Transverse colon (tissue), 4 donors: Measurements from ENCODE around the gene THAP8. TPM values are rescaled to one million over a fixed set of nuclear protein-coding genes. Genes with fewer than 3 reads are reported as not detected.

Source experiments
- DNase-seq: peaks from one replicate; pipeline ENCODE4 v3.0.0-alpha.2; 2019
- H3K27ac ChIP-seq, 4 donors: fragments of 200-600 bp; sonication (generic); 2 replicates each; pipeline ENCODE4 v1.5.1; 2016 to 2018; ENCODE audit warnings: inconsistent platforms in 4 of 4
- H3K27me3 ChIP-seq: fragments of 200-600 bp; sonication (generic); 2 replicates; pipeline ENCODE4 v1.5.1; 2017; ENCODE audit warnings: inconsistent platforms
- H3K36me3 ChIP-seq, 4 donors: fragments of 200-600 bp; sonication (generic); 2 replicates each; pipeline ENCODE4 v1.5.1; 2017 to 2019; ENCODE audit warnings: inconsistent platforms in 4 of 4
- H3K4me1 ChIP-seq, 4 donors: fragments of 200-600 bp; sonication (generic); 2 replicates each; pipeline ENCODE4 v1.5.1; 2017 to 2020; ENCODE audit warnings: inconsistent platforms in 4 of 4
- H3K4me3 ChIP-seq, 4 donors: fragments of 200-600 bp; sonication (generic); 1 replicate in 1 of 4; 2 replicates in 3 of 4; pipeline versions ENCODE4 v1.5.1 to v1.6.1; 2017 to 2019; ENCODE audit warnings: inconsistent platforms in 4 of 4
- H3K9me3 ChIP-seq, 2 donors: fragments of 200-600 bp; sonication (generic); 2 replicates each; pipeline ENCODE4 v1.5.1; 2017 to 2019; ENCODE audit warnings: inconsistent platforms in 2 of 2
- CTCF ChIP-seq, 5 experiments: fragments of 200-600 bp in 3 of 5; fragments of 450-650 bp in 2 of 5; sonication (generic) in 3 of 5; IDR thresholded peaks; 1 replicate in 2 of 5; 2 replicates in 3 of 5; pipeline ENCODE4 v1.5.1; 2016 to 2017; ENCODE audit warnings: antibody characterized with exemption in 5 of 5, inconsistent platforms in 3 of 5, mild to moderate bottlenecking in 2 of 5, moderate library complexity in 1 of 5
- EP300 ChIP-seq: sonication (generic); formaldehyde crosslinking; IDR thresholded peaks from one replicate; pipeline ENCODE4 v1.6.1; 2017; ENCODE audit warnings: antibody characterized with exemption, low read depth
- POLR2A ChIP-seq: fragments of 450-650 bp; IDR thresholded peaks from one replicate; pipeline ENCODE4 v1.6.1; 2016; ENCODE audit warnings: antibody characterized with exemption, mild to moderate bottlenecking, moderate library complexity
- POLR2AphosphoS5 ChIP-seq, 3 donors: sonication (generic); formaldehyde crosslinking; IDR thresholded peaks; one replicate each; pipeline ENCODE4 v1.6.1; 2016; ENCODE audit warnings: antibody characterized with exemption in 3 of 3
- WGBS, 2 donors: methylation state at CpG; one replicate each; pipeline ENCODE4 v1.1.5; 2018; ENCODE audit warnings: low coverage in 1 of 2; 5-methylcytosine and 5-hydroxymethylcytosine counted together
- in situ Hi-C, 4 donors: fragments of 200-750 bp; cut with MboI; loops; one replicate each; pipeline versions ENCODE4 v1.15.0 to v1.15.1; 2017; ENCODE audit warnings: low sequenced_read_pairs in 3 of 4, low pct_ligation_motif_present in 1 of 4, low pct_unique_long_range_greater_than_20kb in 1 of 4
- intact Hi-C: fragments of 100-400 bp; cut with DNase I; formaldehyde crosslinking; loops from one replicate; pipeline ENCODE4 v1.15.1; 2023; ENCODE audit warnings: low total_unique reads
- total RNA-seq, 4 donors: library from RNA; depleted of rRNA; stranded (reverse); fragments of >200 nt; gene quantifications; one replicate each; pipeline ENCODE4 v1.1.0, GENCODE V29; 2016

THAP8 gene
- total RNA-seq, 4 donors from 2014 or later: 9.5 to 64.1 (median 11.2) TPM; not detected in 1

GRCh38 chr19:36031308-36031707 lies 22.8 kb downstream of the THAP8 start:
- Histone ChIP-seq H3K27ac (peak overlapping the region in 1 of 4 donors; percentile 78), H3K4me3 (no peak overlapping the region), H3K4me1 (peaks cover 0 to 12% (median 3%) of the 10 kb centered on the region in 4 donors), H3K27me3 (no peaks in the 10 kb centered on the region), H3K9me3 (no peaks in the 10 kb centered on the region), H3K36me3 (no peaks in the 10 kb centered on the region)
- DNase-seq: no peak
- TF ChIP-seq CTCF (IDR thresholded peaks at IDR 0.05): no peak
- no peak for TF ChIP-seq POLR2A
- no peak for TF ChIP-seq POLR2AphosphoS5 (IDR thresholded peaks at IDR 0.05)
- no peak for TF ChIP-seq EP300
- 85 to 90% methylated on average over 4 to 6 of the region's 6 CpGs for WGBS, 2 donors
- in situ Hi-C loops (no loop called here), intact Hi-C loops (no loop called here)

DNA sequence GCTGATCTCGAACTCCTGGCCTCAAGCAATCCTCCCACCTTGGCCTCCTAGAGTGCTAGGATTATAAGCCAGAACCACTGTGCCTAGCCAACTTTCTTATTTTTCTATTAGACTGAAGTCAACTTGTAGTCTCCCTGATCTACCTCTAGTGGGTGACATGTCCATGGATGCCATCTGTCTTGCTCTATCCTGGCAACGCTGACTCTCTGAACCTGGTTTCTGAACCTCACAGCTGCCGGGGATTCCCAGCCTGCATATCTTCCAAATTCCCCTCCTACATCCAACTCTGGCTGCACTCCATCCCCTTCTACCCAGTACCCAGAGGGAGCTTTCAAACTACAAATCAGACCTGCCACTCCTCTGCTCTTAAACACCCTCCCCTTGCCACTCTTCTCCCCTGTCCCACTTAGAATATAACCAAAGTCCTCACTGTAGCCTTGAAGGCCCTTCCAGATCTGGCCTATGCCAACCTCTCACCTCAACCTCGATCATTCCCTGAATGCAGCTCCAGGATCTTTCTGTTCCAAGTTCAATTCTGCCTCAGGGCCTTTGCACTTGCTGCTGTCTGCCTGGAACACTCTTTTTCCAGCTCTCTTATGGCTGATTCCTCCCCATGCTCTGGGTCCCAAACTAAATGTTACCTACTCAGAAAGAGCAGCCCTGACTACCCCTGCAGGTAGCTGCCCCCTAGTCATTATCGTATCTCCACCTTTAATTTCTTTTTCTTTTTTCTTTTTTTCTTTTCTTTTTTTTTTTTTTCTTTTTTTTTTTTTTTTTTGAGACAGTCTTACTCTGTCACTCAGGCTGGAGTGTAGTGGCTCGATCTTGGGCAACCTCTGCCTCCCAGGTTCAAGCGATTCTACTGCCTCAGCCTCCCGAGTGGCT lies 23.6 kb downstream of the THAP8 start:
- H3K27me3 ChIP-seq: no peaks in the 10 kb centered on the region
- WGBS, 2 donors: 86 to 91% methylated on average over 1 to 8 of the region's 8 CpGs
- no peak for TF ChIP-seq CTCF (IDR thresholded peaks at IDR 0.05)
- TF ChIP-seq POLR2A: no peak
- TF ChIP-seq POLR2AphosphoS5 (IDR thresholded peaks at IDR 0.05): no peak
- TF ChIP-seq EP300: no peak
- DNase-seq: no peak
- no peaks in the 10 kb centered on the region for H3K36me3 ChIP-seq
- peaks cover 0 to 12% (median 3%) of the 10 kb centered on the region in 4 donors for H3K4me1 ChIP-seq
- no peaks in the 10 kb centered on the region for H3K9me3 ChIP-seq
- no peak overlapping the region for H3K27ac ChIP-seq
- H3K4me3 ChIP-seq: no peak overlapping the region
- in situ Hi-C loops: no loop called here
- intact Hi-C loops: no loop called here

- intact Hi-C loops: no loop called here
- no peak for DNase-seq
- H3K4me1 ChIP-seq: peaks cover 0 to 12% (median 3%) of the 10 kb centered on the region in 4 donors
- H3K4me3 ChIP-seq: no peak overlapping the region
- WGBS, 2 donors: 71 to 80% methylated on average over 4 to 10 of the region's 10 CpGs
- no peaks in the 10 kb centered on the region for H3K36me3 ChIP-seq
- H3K27me3 ChIP-seq: no peaks in the 10 kb centered on the region
- no peak overlapping the region for H3K27ac ChIP-seq
- in situ Hi-C loops: no loop called here
- TF ChIP-seq EP300 (no peak), POLR2A (no peak), CTCF (IDR thresholded peaks at IDR 0.05) (no peak), POLR2AphosphoS5 (IDR thresholded peaks at IDR 0.05) (no peak)
- no peaks in the 10 kb centered on the region for H3K9me3 ChIP-seq
Observed at GRCh38 chr19:36028313-36029041, 25.6 kb downstream of the THAP8 start.

DNA sequence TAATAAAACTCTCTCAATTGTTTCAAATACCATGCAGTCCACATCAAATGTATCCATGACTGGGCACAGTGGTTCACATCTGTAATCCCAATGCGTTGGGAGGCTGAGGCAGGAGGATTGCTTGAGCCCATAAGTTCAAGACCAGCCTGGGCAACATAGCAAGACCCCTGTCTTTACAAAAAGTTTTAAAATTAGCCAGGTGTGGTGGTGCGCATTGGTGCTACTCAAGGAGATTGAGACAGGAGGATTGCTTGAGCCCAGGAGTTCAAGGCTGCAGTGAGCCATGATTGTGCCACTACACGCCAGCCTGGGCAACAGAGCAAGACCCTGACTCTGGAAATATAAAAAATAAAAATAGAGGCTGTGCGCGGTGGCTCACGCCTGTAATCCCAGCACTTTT lies 26.4 kb downstream of the THAP8 start:
- no peak for DNase-seq
- peaks cover 0 to 12% (median 0%) of the 10 kb centered on the region in 4 donors for H3K4me1 ChIP-seq
- 87 to 95% methylated on average over 3 to 6 of the region's 6 CpGs for WGBS, 2 donors
- H3K36me3 ChIP-seq: no peaks in the 10 kb centered on the region
- no peak overlapping the region for H3K27ac ChIP-seq
- in situ Hi-C loops (no loop called here), intact Hi-C loops (no loop called here)
- no peaks in the 10 kb centered on the region for H3K9me3 ChIP-seq
- H3K27me3 ChIP-seq: no peaks in the 10 kb centered on the region
- no peak for TF ChIP-seq POLR2A
- TF ChIP-seq POLR2AphosphoS5 (IDR thresholded peaks at IDR 0.05): no peak
- TF ChIP-seq CTCF (IDR thresholded peaks at IDR 0.05): no peak
- no peak for TF ChIP-seq EP300
- no peak overlapping the region for H3K4me3 ChIP-seq
